HUES6 (cell line): ENCODE results near the gene HERC2.
"Not testable (repeated sequence)": the region's sequence is repeated elsewhere in the genome, so short reads cannot be mapped to it uniquely, and the experiment has no call there.

ENCODE experiments used
- H3K27ac ChIP-seq: 2 replicates; pipeline ENCODE4 v1.7.0; 2013; ENCODE audit warnings: low read depth, mild to moderate bottlenecking, low read length, inconsistent platforms
- H3K27me3 ChIP-seq: 2 replicates; pipeline ENCODE4 v1.6.1; 2013; ENCODE audit warnings: low read length; ENCODE audit not compliant: control insufficient read depth, insufficient read depth
- H3K36me3 ChIP-seq: 2 replicates; pipeline ENCODE4 v1.6.1; 2013; ENCODE audit warnings: low read length; ENCODE audit not compliant: control insufficient read depth, insufficient read depth
- H3K4me1 ChIP-seq: 2 replicates; pipeline ENCODE4 v1.6.1; 2013; ENCODE audit warnings: low read length; ENCODE audit not compliant: control insufficient read depth, insufficient read depth
- H3K4me3 ChIP-seq: 2 replicates; pipeline ENCODE4 v1.5.1; 2013; ENCODE audit warnings: low read depth, low read length
- H3K9ac ChIP-seq: one replicate; pipeline ENCODE4 v1.6.1; 2013; ENCODE audit warnings: mild to moderate bottlenecking, low read length
- H3K9me3 ChIP-seq: 2 replicates; pipeline ENCODE4 v1.6.1; 2013; ENCODE audit warnings: low read depth, low read length; ENCODE audit not compliant: control insufficient read depth, insufficient read depth

Gene HERC2, protein sequence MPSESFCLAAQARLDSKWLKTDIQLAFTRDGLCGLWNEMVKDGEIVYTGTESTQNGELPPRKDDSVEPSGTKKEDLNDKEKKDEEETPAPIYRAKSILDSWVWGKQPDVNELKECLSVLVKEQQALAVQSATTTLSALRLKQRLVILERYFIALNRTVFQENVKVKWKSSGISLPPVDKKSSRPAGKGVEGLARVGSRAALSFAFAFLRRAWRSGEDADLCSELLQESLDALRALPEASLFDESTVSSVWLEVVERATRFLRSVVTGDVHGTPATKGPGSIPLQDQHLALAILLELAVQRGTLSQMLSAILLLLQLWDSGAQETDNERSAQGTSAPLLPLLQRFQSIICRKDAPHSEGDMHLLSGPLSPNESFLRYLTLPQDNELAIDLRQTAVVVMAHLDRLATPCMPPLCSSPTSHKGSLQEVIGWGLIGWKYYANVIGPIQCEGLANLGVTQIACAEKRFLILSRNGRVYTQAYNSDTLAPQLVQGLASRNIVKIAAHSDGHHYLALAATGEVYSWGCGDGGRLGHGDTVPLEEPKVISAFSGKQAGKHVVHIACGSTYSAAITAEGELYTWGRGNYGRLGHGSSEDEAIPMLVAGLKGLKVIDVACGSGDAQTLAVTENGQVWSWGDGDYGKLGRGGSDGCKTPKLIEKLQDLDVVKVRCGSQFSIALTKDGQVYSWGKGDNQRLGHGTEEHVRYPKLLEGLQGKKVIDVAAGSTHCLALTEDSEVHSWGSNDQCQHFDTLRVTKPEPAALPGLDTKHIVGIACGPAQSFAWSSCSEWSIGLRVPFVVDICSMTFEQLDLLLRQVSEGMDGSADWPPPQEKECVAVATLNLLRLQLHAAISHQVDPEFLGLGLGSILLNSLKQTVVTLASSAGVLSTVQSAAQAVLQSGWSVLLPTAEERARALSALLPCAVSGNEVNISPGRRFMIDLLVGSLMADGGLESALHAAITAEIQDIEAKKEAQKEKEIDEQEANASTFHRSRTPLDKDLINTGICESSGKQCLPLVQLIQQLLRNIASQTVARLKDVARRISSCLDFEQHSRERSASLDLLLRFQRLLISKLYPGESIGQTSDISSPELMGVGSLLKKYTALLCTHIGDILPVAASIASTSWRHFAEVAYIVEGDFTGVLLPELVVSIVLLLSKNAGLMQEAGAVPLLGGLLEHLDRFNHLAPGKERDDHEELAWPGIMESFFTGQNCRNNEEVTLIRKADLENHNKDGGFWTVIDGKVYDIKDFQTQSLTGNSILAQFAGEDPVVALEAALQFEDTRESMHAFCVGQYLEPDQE (N-terminal part only)

DNA sequence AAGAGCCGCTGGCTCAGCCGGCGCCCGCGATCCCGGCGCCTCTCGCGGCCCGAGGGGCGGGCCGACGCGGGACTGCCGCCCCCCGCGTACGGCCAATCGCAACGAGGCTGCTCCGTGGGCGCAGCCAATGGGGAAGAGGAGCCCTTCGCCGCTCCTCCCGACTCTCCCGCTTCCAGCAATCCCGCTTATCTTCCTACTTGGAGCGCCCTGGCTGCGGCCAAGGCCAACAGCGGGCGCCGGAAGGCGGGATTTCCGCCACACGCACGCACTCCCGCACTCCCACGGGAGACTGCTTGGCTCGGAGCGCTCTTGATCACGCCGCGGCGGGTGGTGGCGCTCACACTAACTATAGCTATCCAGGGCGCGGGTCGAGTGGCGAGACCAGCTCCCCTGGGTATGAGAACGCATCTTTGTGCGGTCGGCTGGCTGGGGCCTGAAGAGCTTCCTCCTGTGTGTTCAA, at the start of gene HERC2:
Gene HERC2, minus strand, starts transcription at position 51 of the 460 bp plus-strand sequence. CDS start 746 bp downstream, outside the sequence.
- not testable (repeated sequence) for H3K9me3 ChIP-seq, H3K36me3 ChIP-seq, H3K27ac ChIP-seq, H3K4me1 ChIP-seq, H3K27me3 ChIP-seq
- H3K9ac ChIP-seq: peak within 1 kb of the TSS; percentile 34
- H3K4me3 ChIP-seq: peak within 1 kb of the TSS; percentile 54

DNA sequence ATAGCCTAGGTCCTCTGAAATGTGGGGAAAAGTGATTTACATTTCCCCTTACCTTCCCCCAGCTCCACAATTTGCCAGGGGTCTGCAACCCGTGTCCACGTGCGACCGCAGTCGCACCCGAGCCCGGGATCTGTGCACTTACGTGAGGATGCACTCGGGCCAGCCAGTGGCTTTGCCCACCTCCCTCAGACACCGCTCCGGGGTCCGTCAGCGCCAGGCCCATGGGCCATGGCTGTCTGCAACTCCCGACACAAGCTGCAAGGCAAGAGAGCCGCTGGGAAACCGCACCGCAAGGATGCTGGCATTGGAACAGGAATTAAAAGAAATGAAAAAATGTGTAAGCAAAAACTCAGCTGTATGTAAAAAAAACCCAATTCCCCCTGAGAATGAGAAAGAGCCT, 43.5 kb upstream of the HERC2 start:
- not testable (repeated sequence) for H3K27ac ChIP-seq, H3K4me1 ChIP-seq, H3K36me3 ChIP-seq, H3K4me3 ChIP-seq, H3K27me3 ChIP-seq, H3K9ac ChIP-seq, H3K9me3 ChIP-seq

DNA sequence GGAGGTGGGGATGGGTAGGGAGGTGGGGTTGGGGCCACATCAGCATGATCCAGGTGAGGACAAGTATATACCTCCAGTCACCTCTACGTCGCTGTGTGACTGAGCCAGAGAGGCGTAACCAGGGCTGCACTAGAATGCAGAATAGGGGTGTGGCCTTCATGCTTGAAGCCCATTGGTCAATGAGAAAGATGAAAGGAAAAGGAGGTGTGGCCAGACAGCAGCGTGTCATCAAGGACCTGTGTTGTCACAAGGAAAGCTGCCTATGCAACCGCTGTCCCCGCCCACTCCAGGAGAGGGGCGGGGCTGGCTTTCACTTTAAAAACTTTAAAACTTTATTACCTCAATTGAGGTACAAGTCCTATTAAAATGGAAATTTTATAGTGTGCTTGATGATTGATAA, 36.0 kb upstream of the HERC2 start, which contains the start of gene GOLGA6L24:
Gene GOLGA6L24, minus strand, starts transcription at position 101 of the 400 bp plus-strand sequence. Its CDS starts 61 bp downstream, at position 40.
- not testable (repeated sequence) for H3K4me1 ChIP-seq, H3K27me3 ChIP-seq, H3K4me3 ChIP-seq, H3K27ac ChIP-seq, H3K9ac ChIP-seq, H3K36me3 ChIP-seq, H3K9me3 ChIP-seq

DNA sequence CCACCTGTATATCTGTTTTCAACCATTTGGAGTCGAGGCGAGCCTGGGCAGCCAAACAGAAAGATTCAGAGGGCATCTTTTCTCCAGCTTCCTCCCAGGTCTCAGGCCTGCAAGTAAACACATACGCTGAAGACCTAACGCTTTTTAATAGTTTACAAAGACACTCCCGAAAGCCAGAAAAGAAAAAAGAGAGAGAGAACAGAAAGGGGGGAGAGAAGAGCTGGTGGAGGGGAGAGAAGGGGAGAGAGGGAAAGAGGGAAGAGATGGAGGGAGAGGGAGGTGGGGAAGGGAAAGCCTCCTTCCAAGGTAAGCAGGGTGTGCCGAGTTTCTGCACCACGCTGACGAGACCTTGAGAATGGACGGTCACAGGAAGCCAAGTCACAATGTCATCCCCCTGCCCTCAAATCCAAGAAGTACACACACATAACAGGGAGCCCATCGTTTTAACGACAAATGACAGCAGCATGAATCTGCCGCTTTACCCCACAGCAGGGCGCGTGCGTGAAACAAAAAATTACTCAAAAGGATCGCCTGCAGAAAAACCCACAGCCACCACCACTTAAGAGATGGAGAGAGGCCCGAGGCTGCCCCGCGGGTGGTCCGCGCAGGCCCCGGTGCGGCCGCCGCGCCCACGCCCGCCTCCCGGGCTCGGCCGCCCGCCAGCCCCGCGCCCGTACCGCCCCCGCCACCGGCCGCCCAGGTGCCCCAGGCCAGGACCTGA, 461 bp downstream of the HERC2 start:
- H3K4me3 ChIP-seq: peak overlapping the region; percentile 54
- not testable (repeated sequence) for H3K9me3 ChIP-seq, H3K4me1 ChIP-seq, H3K27ac ChIP-seq, H3K27me3 ChIP-seq
- H3K9ac ChIP-seq: peak overlapping the region; percentile 34
- peaks cover 13% of the 10 kb centered on the region for H3K36me3 ChIP-seq

DNA sequence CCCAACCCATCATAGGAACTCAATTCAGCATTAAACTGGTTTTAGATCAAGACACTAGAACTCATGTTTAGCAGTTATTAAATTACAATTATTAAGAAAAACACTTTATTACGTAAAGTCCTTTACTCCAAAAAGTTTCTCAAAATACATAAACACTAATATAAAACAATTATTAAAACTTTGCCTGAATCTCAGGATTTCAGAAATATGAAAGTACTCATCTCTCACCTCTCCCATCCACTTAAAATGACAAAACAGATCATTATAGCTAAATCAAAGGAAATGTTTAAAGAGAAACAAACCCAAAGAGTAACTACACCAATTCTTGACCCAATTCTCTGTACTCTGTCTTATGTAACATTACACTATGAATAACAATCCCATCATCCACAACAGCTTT, 2.3 kb downstream of the HERC2 start:
- not testable (repeated sequence) for H3K9me3 ChIP-seq, H3K27ac ChIP-seq, H3K9ac ChIP-seq

DNA sequence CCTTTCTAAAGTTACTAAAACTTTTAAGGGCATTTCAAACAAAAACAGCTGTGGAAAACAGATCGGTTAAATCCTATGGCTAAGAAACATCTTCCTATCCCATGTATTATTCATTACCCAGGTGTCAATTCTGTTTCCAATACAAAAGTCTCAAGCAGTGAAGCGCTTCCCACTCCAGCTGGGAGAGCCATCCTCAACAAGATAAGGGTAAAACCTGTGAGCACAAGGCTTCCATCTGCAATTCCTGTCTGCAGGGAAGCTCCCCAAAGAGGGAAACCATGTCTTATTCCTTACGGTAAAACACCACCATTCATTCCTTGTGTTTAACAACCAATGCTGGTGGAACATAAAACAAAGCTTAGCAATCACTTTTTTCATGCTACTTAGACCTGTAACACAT, 3.2 kb downstream of the HERC2 start:
- H3K9me3 ChIP-seq, H3K27me3 ChIP-seq, H3K27ac ChIP-seq, H3K4me1 ChIP-seq, H3K4me3 ChIP-seq, H3K9ac ChIP-seq: not testable (repeated sequence)
- H3K36me3 ChIP-seq: peaks cover 23% of the 10 kb centered on the region

More for the DNA sequence above, 2.3 kb downstream of the HERC2 start:
- H3K27me3 ChIP-seq, H3K4me1 ChIP-seq, H3K4me3 ChIP-seq: not testable (repeated sequence)
- H3K36me3 ChIP-seq: peaks cover 18% of the 10 kb centered on the region

DNA sequence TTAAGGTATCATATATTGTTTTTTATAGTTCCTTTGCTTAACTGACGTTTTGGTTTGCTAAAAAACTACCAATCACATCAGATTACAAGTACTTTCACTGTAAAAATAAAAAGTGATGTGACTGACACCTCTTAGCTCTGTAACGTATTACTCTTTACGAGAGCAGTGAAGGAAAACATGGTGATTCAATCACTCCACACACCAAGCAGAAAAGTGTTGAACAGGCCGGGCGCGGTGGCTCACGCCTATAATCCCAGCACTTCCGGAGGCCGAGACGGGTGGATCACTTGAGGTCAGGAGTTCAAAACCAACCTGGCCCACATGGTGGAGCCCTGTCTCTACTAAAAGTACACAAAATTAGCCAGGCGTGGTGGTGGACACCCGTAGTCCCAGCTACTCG, 3.9 kb downstream of the HERC2 start:
- not testable (repeated sequence) for H3K27me3 ChIP-seq, H3K9ac ChIP-seq, H3K9me3 ChIP-seq, H3K4me3 ChIP-seq, H3K27ac ChIP-seq, H3K4me1 ChIP-seq
- H3K36me3 ChIP-seq: peaks cover 27% of the 10 kb centered on the region

DNA sequence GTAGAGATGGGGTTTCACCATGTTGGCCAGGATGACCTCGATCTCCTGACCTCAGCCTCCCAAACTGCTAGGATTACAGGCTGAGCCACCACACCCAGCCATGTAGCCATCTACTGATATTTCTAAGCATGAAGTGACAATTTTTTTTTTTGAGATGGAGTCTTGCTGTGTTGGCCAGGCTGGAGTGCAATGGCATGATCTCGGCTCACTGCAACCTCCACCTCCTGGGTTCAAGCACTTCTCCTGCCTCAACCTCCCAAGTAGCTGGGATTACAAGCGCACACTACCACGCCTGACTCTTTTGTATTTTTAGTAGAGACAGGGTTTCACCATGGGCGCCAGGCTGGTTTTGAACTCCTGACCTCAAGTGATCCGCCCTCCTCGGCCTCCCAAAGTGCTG, 5.0 kb downstream of the HERC2 start:
- H3K36me3 ChIP-seq: peaks cover 27% of the 10 kb centered on the region
- H3K27me3 ChIP-seq, H3K4me3 ChIP-seq, H3K27ac ChIP-seq, H3K9ac ChIP-seq, H3K9me3 ChIP-seq, H3K4me1 ChIP-seq: not testable (repeated sequence)

DNA sequence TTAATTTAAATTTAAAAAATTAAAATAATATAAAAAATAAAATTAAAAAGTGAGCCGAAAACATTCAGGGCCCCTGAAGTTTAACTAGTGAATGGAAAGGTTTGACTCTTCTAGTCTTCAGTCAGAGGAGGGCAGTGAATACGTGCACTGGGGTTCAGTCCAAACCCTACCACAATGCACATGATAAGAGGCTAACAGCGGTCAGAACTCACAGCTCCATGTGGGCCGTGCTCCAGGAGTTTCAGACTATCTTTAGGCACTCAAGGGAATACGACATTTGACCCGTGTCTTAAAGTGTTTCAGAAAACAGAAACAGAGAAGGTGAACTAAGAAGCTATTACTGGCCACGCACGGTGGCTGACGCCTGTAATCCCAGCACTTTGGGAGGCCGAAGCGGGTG, 11.5 kb downstream of the HERC2 start:
- H3K9ac ChIP-seq, H3K9me3 ChIP-seq, H3K4me1 ChIP-seq, H3K27me3 ChIP-seq, H3K4me3 ChIP-seq, H3K27ac ChIP-seq: not testable (repeated sequence)
- H3K36me3 ChIP-seq: peaks cover 33% of the 10 kb centered on the region

DNA sequence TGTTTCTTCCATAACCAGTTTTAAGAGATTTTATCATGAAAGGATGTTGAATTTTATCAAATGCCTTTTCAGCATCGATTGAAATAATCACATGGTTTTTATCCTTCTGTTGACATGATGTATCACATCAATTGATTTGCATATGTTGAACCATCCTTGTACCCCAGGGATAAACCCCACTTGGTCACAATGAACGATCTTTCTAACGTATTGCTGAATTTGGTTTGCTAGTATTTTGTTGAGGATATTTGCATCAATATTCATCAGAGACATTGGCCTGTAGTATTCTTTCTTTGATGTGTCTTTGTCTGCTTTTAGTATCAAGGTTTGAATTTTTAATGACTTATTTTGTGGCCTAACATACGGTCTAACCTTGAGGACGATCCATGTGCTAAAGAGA, 13.3 kb downstream of the HERC2 start:
- not testable (repeated sequence) for H3K27ac ChIP-seq, H3K4me1 ChIP-seq, H3K4me3 ChIP-seq, H3K9ac ChIP-seq, H3K9me3 ChIP-seq, H3K27me3 ChIP-seq
- H3K36me3 ChIP-seq: peaks cover 22% of the 10 kb centered on the region
